ENCODE results near the gene BOC.

GRCh38 chr3:113253702-113254101 is 42.3 kb downstream of the BOC start:
- no peak for TF ChIP-seq RAD21 (conservative IDR thresholded peaks at IDR 0.05)
- no peak for TF ChIP-seq CTCF (IDR thresholded peaks at IDR 0.05; ENCODE audit: poor library complexity, severe bottlenecking)
- no peak for TF ChIP-seq MXI1 (conservative IDR thresholded peaks at IDR 0.05; ENCODE audit: poor library complexity, severe bottlenecking)
- no peak for TF ChIP-seq EZH2 (IDR thresholded peaks at IDR 0.05; ENCODE audit: borderline replicate concordance, insufficient read depth, low read length, poor library complexity, severe bottlenecking)
- TF ChIP-seq EP300 (conservative IDR thresholded peaks at IDR 0.05; ENCODE audit: poor library complexity, severe bottlenecking) = no peak

All from neural cell (in vitro differentiated cells).